HEK293 (cell line): Measurements from ENCODE around the gene MICU2.

Source experiments
- CTCF ChIA-PET: fragments of 350-600 bp; formaldehyde crosslinking; extraction: SDS; loops from one replicate; lab custom pipeline; 2021; ENCODE audit warnings: antibody characterized with exemption; lab: Yijun Ruan, JAX
- POLR2A ChIA-PET: fragments of 300-600 bp; formaldehyde crosslinking; extraction: SDS; loops from one replicate; lab custom pipeline; 2020; ENCODE audit warnings: antibody characterized with exemption, inconsistent platforms; lab: Yijun Ruan, JAX
- H3K27ac ChIP-seq: fragments of 200-500 bp; sonication (Bioruptor generic); 2 replicates; pipeline ENCODE4 v1.5.1; 2014; ENCODE audit warnings: low read depth, low read length, control low read depth, inconsistent platforms; ENCODE audit errors: extremely low read depth
- H3K36me3 ChIP-seq, 2 experiments: fragments of 200-500 bp in 1 of 2; sonication (Bioruptor generic) in 1 of 2; 1 replicate in 1 of 2; 2 replicates in 1 of 2; pipeline ENCODE4 v1.5.1; 2014 to 2017; ENCODE audit warnings: inconsistent platforms in 2 of 2, low read length in 2 of 2; ENCODE audit not compliant: control insufficient read depth in 2 of 2, insufficient read depth in 1 of 2
- H3K4me1 ChIP-seq: fragments of 200-500 bp; sonication (Bioruptor generic); 2 replicates; pipeline ENCODE4 v1.5.1; 2014; ENCODE audit warnings: mild to moderate bottlenecking, low read length, inconsistent platforms; ENCODE audit not compliant: control insufficient read depth, insufficient read depth
- H3K4me3 ChIP-seq: 2 replicates; pipeline ENCODE4 v1.5.1; 2011; ENCODE audit warnings: low read depth, mild to moderate bottlenecking, control low read depth, low read length, moderate library complexity
- H3K9me3 ChIP-seq: fragments of 200-500 bp; sonication (Bioruptor generic); 2 replicates; pipeline ENCODE4 v1.5.1; 2014; ENCODE audit warnings: low read depth, low read length, inconsistent platforms; ENCODE audit not compliant: control insufficient read depth, insufficient read depth
- CTCF ChIP-seq: fragments of 450-650 bp; formaldehyde crosslinking; IDR thresholded peaks from 2 replicates; pipeline ENCODE4 v1.5.1; 2016; ENCODE audit warnings: missing biosample characterization, missing genetic modification characterization
- KLF10 ChIP-seq: fragments of 450-650 bp; IDR thresholded peaks from 2 replicates; pipeline ENCODE4 v1.5.1; 2018; ENCODE audit warnings: missing biosample characterization, mild to moderate bottlenecking, missing genetic modification characterization
- KLF8 ChIP-seq: fragments of 450-650 bp; formaldehyde crosslinking; IDR thresholded peaks from 2 replicates; pipeline ENCODE4 v1.5.1; 2016; ENCODE audit warnings: missing biosample characterization, missing genetic modification characterization
- PATZ1 ChIP-seq: fragments of 450-650 bp; formaldehyde crosslinking; IDR thresholded peaks from 2 replicates; pipeline ENCODE4 v1.5.1; 2016; ENCODE audit warnings: missing biosample characterization, missing genetic modification characterization
- PRDM6 ChIP-seq: fragments of 450-650 bp; formaldehyde crosslinking; IDR thresholded peaks from 2 replicates; pipeline ENCODE4 v1.5.1; 2017; ENCODE audit warnings: missing biosample characterization, missing genetic modification characterization
- REST ChIP-seq: fragments of 450-650 bp; formaldehyde crosslinking; IDR thresholded peaks from 2 replicates; pipeline ENCODE4 v1.5.1; 2016; ENCODE audit warnings: missing biosample characterization, missing genetic modification characterization
- ZFP37 ChIP-seq: fragments of 450-650 bp; formaldehyde crosslinking; IDR thresholded peaks from 2 replicates; pipeline ENCODE4 v1.5.1; 2016; ENCODE audit warnings: missing biosample characterization, missing genetic modification characterization
- ZNF10 ChIP-seq: fragments of 450-650 bp; formaldehyde crosslinking; IDR thresholded peaks from 2 replicates; pipeline ENCODE4 v1.5.1; 2017; ENCODE audit warnings: missing biosample characterization, missing genetic modification characterization
- ZNF148 ChIP-seq: fragments of 450-650 bp; formaldehyde crosslinking; IDR thresholded peaks from 2 replicates; pipeline ENCODE4 v1.5.0; 2017; ENCODE audit warnings: missing biosample characterization, missing genetic modification characterization, borderline replicate concordance
- ZNF155 ChIP-seq: fragments of 450-650 bp; formaldehyde crosslinking; IDR thresholded peaks from 2 replicates; pipeline ENCODE4 v1.5.1; 2016; ENCODE audit warnings: missing biosample characterization, missing genetic modification characterization
- ZNF280C ChIP-seq: fragments of 450-650 bp; formaldehyde crosslinking; IDR thresholded peaks from 2 replicates; pipeline ENCODE4 v1.5.1; 2016; ENCODE audit warnings: missing biosample characterization, missing genetic modification characterization
- ZNF37A ChIP-seq: fragments of 450-650 bp; IDR thresholded peaks from 2 replicates; pipeline ENCODE4 v1.5.1; 2018; ENCODE audit warnings: missing biosample characterization, missing genetic modification characterization
- ZNF398 ChIP-seq: fragments of 450-650 bp; formaldehyde crosslinking; IDR thresholded peaks from 2 replicates; pipeline ENCODE4 v1.5.1; 2017; ENCODE audit warnings: missing biosample characterization, missing genetic modification characterization
- ZNF416 ChIP-seq: fragments of 450-650 bp; formaldehyde crosslinking; IDR thresholded peaks from 2 replicates; pipeline ENCODE4 v1.5.1; 2016; ENCODE audit warnings: missing biosample characterization, missing genetic modification characterization
- ZNF433 ChIP-seq: fragments of 450-650 bp; formaldehyde crosslinking; IDR thresholded peaks from 2 replicates; pipeline ENCODE4 v1.5.1; 2016; ENCODE audit warnings: missing biosample characterization, missing genetic modification characterization, low read depth
- ZNF514 ChIP-seq: fragments of 450-650 bp; formaldehyde crosslinking; IDR thresholded peaks from 2 replicates; pipeline ENCODE4 v1.5.1; 2016; ENCODE audit warnings: missing biosample characterization, missing genetic modification characterization
- ZNF521 ChIP-seq: fragments of 450-650 bp; formaldehyde crosslinking; IDR thresholded peaks from 2 replicates; pipeline ENCODE4 v1.5.1; 2017; ENCODE audit warnings: missing biosample characterization, mild to moderate bottlenecking, missing genetic modification characterization
- ZNF555 ChIP-seq: fragments of 450-650 bp; formaldehyde crosslinking; conservative IDR thresholded peaks from 2 replicates; pipeline ENCODE4 v1.5.1; 2017; ENCODE audit warnings: missing biosample characterization, mild to moderate bottlenecking, missing genetic modification characterization, inconsistent platforms
- ZSCAN23 ChIP-seq: fragments of 450-650 bp; formaldehyde crosslinking; IDR thresholded peaks from 2 replicates; pipeline ENCODE4 v1.5.1; 2016; ENCODE audit warnings: missing biosample characterization, missing genetic modification characterization
- ZSCAN30 ChIP-seq: fragments of 450-650 bp; IDR thresholded peaks from 2 replicates; pipeline ENCODE4 v1.5.1; 2018; ENCODE audit warnings: missing biosample characterization, mild to moderate bottlenecking, missing genetic modification characterization, moderate library complexity

MICU2 gene

GRCh38 chr13:21541980-21542379, 62.0 kb downstream of the MICU2 start:
- H3K4me1 ChIP-seq: no peaks in the 10 kb centered on the region
- H3K36me3 ChIP-seq: peaks cover 0 to 3% of the 10 kb centered on the region in 2 experiments; a peak in 2 of 3 replicates
- ChIA-PET CTCF (no interaction called here), POLR2A (no interaction called here)
- H3K4me3 ChIP-seq: no peak overlapping the region
- H3K9me3 ChIP-seq: no peaks in the 10 kb centered on the region
- TF ChIP-seq ZNF521 (tag by site-specific recombination) (no peak), ZNF514 (tag by site-specific recombination) (no peak), PRDM6 (tag by site-specific recombination) (no peak), ZFP37 (no peak), ZNF10 (no peak), KLF8 (tag by site-specific recombination) (no peak), ZNF37A (tag by site-specific recombination) (no peak), ZSCAN23 (tag by site-specific recombination) (no peak), PATZ1 (no peak), CTCF (no peak), REST (tag by site-specific recombination) (no peak), ZNF398 (tag by site-specific recombination) (no peak), KLF10 (tag by site-specific recombination) (no peak), ZNF416 (tag by site-specific recombination) (no peak), ZSCAN30 (tag by site-specific recombination) (no peak), ZNF555 (tag by site-specific recombination) (no peak), ZNF148 (tag by site-specific recombination) (no peak), ZNF280C (tag by site-specific recombination) (no peak), ZNF155 (tag by site-specific recombination) (no peak), ZNF433 (tag by site-specific recombination) (no peak)
- H3K27ac ChIP-seq: no peak overlapping the region
